Measurements from ENCODE around the gene TASOR2. TPM values are rescaled to one million over a fixed set of nuclear protein-coding genes. Genes with fewer than 3 reads are reported as not detected.

Gene TASOR2
- polyA plus RNA-seq, 1 donor from 2014 or later: 28.6 TPM

- H3K36me3 ChIP-seq (ENCODE audit: insufficient read depth, low read length): no peaks in the 10 kb centered on the region
- TF ChIP-seq EZH2 (IDR thresholded peaks at IDR 0.05; ENCODE audit: borderline replicate concordance, insufficient read depth, low read length, poor library complexity, severe bottlenecking) (no peak), EP300 (conservative IDR thresholded peaks at IDR 0.05; ENCODE audit: poor library complexity, severe bottlenecking) (no peak), RAD21 (conservative IDR thresholded peaks at IDR 0.05) (no peak), CTCF (IDR thresholded peaks at IDR 0.05; ENCODE audit: poor library complexity, severe bottlenecking) (no peak), TAF1 (IDR thresholded peaks at IDR 0.05; ENCODE audit: low read depth) (no peak), SMC3 (conservative IDR thresholded peaks at IDR 0.05; ENCODE audit: poor library complexity) (no peak), POLR2AphosphoS5 (IDR thresholded peaks at IDR 0.05) (no peak), REST (IDR thresholded peaks at IDR 0.05; ENCODE audit: borderline replicate concordance) (no peak), MXI1 (conservative IDR thresholded peaks at IDR 0.05; ENCODE audit: poor library complexity, severe bottlenecking) (no peak)
- H3K9me3 ChIP-seq (ENCODE audit: low read length): no peaks in the 10 kb centered on the region
- no peaks in the 10 kb centered on the region for H4K20me1 ChIP-seq (ENCODE audit: insufficient read depth)
- no peak overlapping the region for H3K27ac ChIP-seq (ENCODE audit: low read length)
- H3K4me2 ChIP-seq (ENCODE audit: low read length): no peak overlapping the region
- no peaks in the 10 kb centered on the region for H3F3A ChIP-seq (ENCODE audit: insufficient read depth, low read length, poor library complexity, severe bottlenecking)
- no peaks in the 10 kb centered on the region for H3K9me2 ChIP-seq (ENCODE audit: insufficient read depth, low read length)
- no peak overlapping the region for H2AFZ ChIP-seq (ENCODE audit: low read depth, low read length)
- H3K4me3 ChIP-seq (ENCODE audit: low read length): no peak overlapping the region
- no peak overlapping the region for H3K9ac ChIP-seq (ENCODE audit: low read length)
- no peaks in the 10 kb centered on the region for H3K79me2 ChIP-seq (replicated peaks; ENCODE audit: insufficient read depth, low read length)
- H3K27me3 ChIP-seq (ENCODE audit: insufficient read depth, low read depth, low read length): no peaks in the 10 kb centered on the region
These were observed 39.3 kb upstream of the TASOR2 start for GRCh38 chr10:5645375-5645774.

GRCh38 chr10:5645944-5646617, 38.6 kb upstream of the TASOR2 start:
- Histone ChIP-seq H3F3A (ENCODE audit: insufficient read depth, low read length, poor library complexity, severe bottlenecking) (no peaks in the 10 kb centered on the region), H2AFZ (ENCODE audit: low read depth, low read length) (no peak overlapping the region), H3K9me2 (ENCODE audit: insufficient read depth, low read length) (no peaks in the 10 kb centered on the region), H3K79me2 (replicated peaks; ENCODE audit: insufficient read depth, low read length) (no peaks in the 10 kb centered on the region), H3K4me3 (ENCODE audit: low read length) (no peak overlapping the region), H3K36me3 (ENCODE audit: insufficient read depth, low read length) (no peaks in the 10 kb centered on the region), H3K9ac (ENCODE audit: low read length) (no peak overlapping the region), H3K4me2 (ENCODE audit: low read length) (no peak overlapping the region), H3K27me3 (ENCODE audit: insufficient read depth, low read depth, low read length) (no peaks in the 10 kb centered on the region), H4K20me1 (ENCODE audit: insufficient read depth) (no peaks in the 10 kb centered on the region), H3K27ac (ENCODE audit: low read length) (no peak overlapping the region), H3K9me3 (ENCODE audit: low read length) (no peaks in the 10 kb centered on the region)
- TF ChIP-seq RAD21 (conservative IDR thresholded peaks at IDR 0.05): no peak
- TF ChIP-seq SMC3 (conservative IDR thresholded peaks at IDR 0.05; ENCODE audit: poor library complexity): no peak
- no peak for TF ChIP-seq EZH2 (IDR thresholded peaks at IDR 0.05; ENCODE audit: borderline replicate concordance, insufficient read depth, low read length, poor library complexity, severe bottlenecking)
- TF ChIP-seq POLR2AphosphoS5 (IDR thresholded peaks at IDR 0.05): no peak
- no peak for TF ChIP-seq CTCF (IDR thresholded peaks at IDR 0.05; ENCODE audit: poor library complexity, severe bottlenecking)
- no peak for TF ChIP-seq MXI1 (conservative IDR thresholded peaks at IDR 0.05; ENCODE audit: poor library complexity, severe bottlenecking)
- TF ChIP-seq TAF1 (IDR thresholded peaks at IDR 0.05; ENCODE audit: low read depth): no peak
- no peak for TF ChIP-seq EP300 (conservative IDR thresholded peaks at IDR 0.05; ENCODE audit: poor library complexity, severe bottlenecking)
- TF ChIP-seq REST (IDR thresholded peaks at IDR 0.05; ENCODE audit: borderline replicate concordance): no peak
